GM12878 (cell line): ENCODE results near the gene ECEL1. TPM values are rescaled to one million over a fixed set of nuclear protein-coding genes. Genes with fewer than 3 reads are reported as not detected.

Source experiments
- ATAC-seq: fragments of 200-7000 bp; cut with Tn5 transposase; 3 replicates; pipeline ENCODE4 v1.9.1; 2020; ENCODE audit warnings: mild to moderate bottlenecking, moderate library complexity
- BruUV-seq: library from RNA; stranded (reverse); fragments of 400-500 nt; replicated peaks from 2 replicates; lab custom pipeline; 2021; lab: Mats Ljungman, UMichigan
- CTCF ChIA-PET: fragments of 300-600 bp; sonication (Branson Sonifier 250); formaldehyde crosslinking; extraction: SDS; loops from one replicate; lab custom pipeline; 2021; ENCODE audit warnings: inconsistent platforms; lab: Yijun Ruan, JAX
- POLR2A ChIA-PET: fragments of 350-600 bp; formaldehyde crosslinking; extraction: SDS; loops from one replicate; lab custom pipeline; 2021; ENCODE audit warnings: inconsistent platforms; lab: Charles Lee
- RAD21 ChIA-PET: fragments of 300-600 bp; sonication (Branson Sonifier 250); formaldehyde crosslinking; loops from one replicate; lab custom pipeline; 2023; ENCODE audit warnings: antibody characterized with exemption; ENCODE audit not compliant: unreplicated experiment; lab: Charles Lee
- SMC1A ChIA-PET: fragments of 300-600 bp; sonication (Branson Sonifier 250); formaldehyde crosslinking; loops from one replicate; lab custom pipeline; 2023; ENCODE audit not compliant: unreplicated experiment, uncharacterized antibody; lab: Charles Lee
- DNase-seq: peaks from one replicate; pipeline ENCODE4 v3.0.0-alpha.2; 2011; ENCODE audit warnings: low read depth, low spot score
- FAIRE-seq: peaks from 3 replicates; lab custom pipeline; 2011; peaks lifted over from hg19 to GRCh38; lab: Jason Lieb, UNC
- H2AFZ ChIP-seq: 2 replicates; pipeline ENCODE4 v1.6.0; 2011; ENCODE audit warnings: low read depth, low read length, control low read depth; ENCODE audit not compliant: control insufficient read depth
- H3K27ac ChIP-seq: 2 replicates; pipeline ENCODE4 v1.5.1; 2011; ENCODE audit warnings: control low read depth; ENCODE audit not compliant: control insufficient read depth, insufficient read depth
- H3K27me3 ChIP-seq, 2 experiments: replicated peaks in 1 of 2; 2 replicates each; pipeline versions ENCODE4 v1.6.0 to v1.6.1; 2011; ENCODE audit warnings: low read length in 1 of 2; ENCODE audit not compliant: control insufficient read depth in 2 of 2, insufficient read depth in 2 of 2
- H3K36me3 ChIP-seq, 2 experiments: 2 replicates each; pipeline ENCODE4 v1.5.1; 2011; ENCODE audit warnings: low read length in 1 of 2; ENCODE audit not compliant: control insufficient read depth in 2 of 2, insufficient read depth in 2 of 2
- H3K4me1 ChIP-seq: 2 replicates; pipeline ENCODE4 v1.6.1; 2011; ENCODE audit warnings: mild to moderate bottlenecking, low read length, moderate library complexity, mixed read lengths; ENCODE audit not compliant: control insufficient read depth, insufficient read depth
- H3K4me2 ChIP-seq: 2 replicates; pipeline ENCODE4 v1.6.0; 2011; ENCODE audit warnings: control low read depth; ENCODE audit not compliant: control insufficient read depth, insufficient read depth
- H3K4me3 ChIP-seq: fragments of 200-600 bp; sonication (generic); 2 replicates; pipeline ENCODE4 v1.5.1; 2016
- H3K79me2 ChIP-seq: 2 replicates; pipeline ENCODE4 v1.6.0; 2011; ENCODE audit warnings: low read length; ENCODE audit not compliant: control insufficient read depth, insufficient read depth
- H3K9ac ChIP-seq: 2 replicates; pipeline ENCODE4 v1.8.0; 2011; ENCODE audit warnings: low read length, control low read depth, mixed read lengths; ENCODE audit not compliant: control insufficient read depth, insufficient read depth
- H3K9me3 ChIP-seq: replicated peaks from 3 replicates; pipeline ENCODE4 v1.5.1; 2011; ENCODE audit warnings: mild to moderate bottlenecking, low read length; ENCODE audit not compliant: control insufficient read depth, insufficient read depth
- H4K20me1 ChIP-seq: 2 replicates; pipeline ENCODE4 v1.6.0; 2011; ENCODE audit not compliant: control insufficient read depth, insufficient read depth
- ATF2 ChIP-seq: IDR thresholded peaks from 2 replicates; pipeline ENCODE4 v1.6.1; 2012; ENCODE audit warnings: low read length, inconsistent platforms
- E4F1 ChIP-seq: fragments of 450-650 bp; IDR thresholded peaks from 2 replicates; pipeline ENCODE4 v1.6.1; 2018; ENCODE audit warnings: borderline replicate concordance, mild to moderate bottlenecking; ENCODE audit not compliant: partially characterized antibody
- GABPA ChIP-seq: IDR thresholded peaks from 2 replicates; pipeline ENCODE4 v1.6.1; 2014; ENCODE audit warnings: antibody characterized with exemption, low read depth, mild to moderate bottlenecking, inconsistent platforms
- JUNB ChIP-seq: IDR thresholded peaks from 2 replicates; pipeline ENCODE4 v1.6.1; 2016; ENCODE audit warnings: antibody characterized with exemption, mild to moderate bottlenecking
- KAT2A ChIP-seq: conservative IDR thresholded peaks from 2 replicates; pipeline ENCODE4 v1.6.1; 2011; ENCODE audit warnings: low read depth, low read length; ENCODE audit not compliant: control insufficient read depth
- NFYB ChIP-seq: IDR thresholded peaks from 2 replicates; pipeline ENCODE4 v1.6.1; 2011; ENCODE audit warnings: low read depth, mild to moderate bottlenecking, low read length, improper control_type of control experiment, moderate library complexity; ENCODE audit not compliant: insufficient read depth
- RB1 ChIP-seq: fragments of 450-650 bp; formaldehyde crosslinking; IDR thresholded peaks from 2 replicates; pipeline ENCODE4 v1.6.1; 2017; ENCODE audit warnings: mild to moderate bottlenecking, borderline replicate concordance
- RUNX3 ChIP-seq: IDR thresholded peaks from 2 replicates; pipeline ENCODE4 v1.6.1; 2012; ENCODE audit warnings: low read length, inconsistent platforms
- SMC3 ChIP-seq: IDR thresholded peaks from 2 replicates; pipeline ENCODE4 v1.6.1; 2011; ENCODE audit warnings: low read length, improper control_type of control experiment, borderline replicate concordance
- TCF3 ChIP-seq: IDR thresholded peaks from 2 replicates; pipeline ENCODE4 v1.6.1; 2012; ENCODE audit warnings: low read depth, mild to moderate bottlenecking, low read length, borderline replicate concordance; ENCODE audit not compliant: insufficient read depth
- ZNF207 ChIP-seq: fragments of 450-650 bp; IDR thresholded peaks from 2 replicates; pipeline ENCODE4 v1.6.1; 2014; ENCODE audit warnings: antibody characterized with exemption, mild to moderate bottlenecking, borderline replicate concordance
- ZSCAN29 ChIP-seq: fragments of 450-650 bp; IDR thresholded peaks from 2 replicates; pipeline ENCODE4 v1.6.1; 2017; ENCODE audit warnings: mild to moderate bottlenecking, moderate library complexity
- WGBS: methylation state at CpG from one replicate; pipeline ENCODE4 v1.1.6; 2016; ENCODE audit warnings: low lambda C conversion rate; ENCODE audit not compliant: insufficient replicate concordance, insufficient coverage; ENCODE audit errors: missing lambda C conversion rate; 5-methylcytosine and 5-hydroxymethylcytosine counted together
- in situ Hi-C: fragments of 300-500 bp; cut with MboI; formaldehyde crosslinking; loops from 9 replicates; pipeline ENCODE4 v1.14.3; 2018; ENCODE audit warnings: mixed read lengths
- intact Hi-C: fragments of 100-400 bp; cut with micrococcal nuclease; formaldehyde crosslinking; loops from one replicate; pipeline ENCODE4 v1.14.2; 2022; ENCODE audit not compliant: unreplicated experiment
- polyA plus RNA-seq, 11 experiments: library from polyadenylated mRNA; depleted of rRNA in 4 of 11; unstranded in 6 of 11; stranded (reverse) in 5 of 11; fragments of >200 nt; fragmentation: Nextera tagmentation in 4 of 11; fragmentation: Illumina TruSeq in 1 of 11; extraction: Ambion mirVana in 4 of 11; extraction: Trizol in 1 of 11; gene quantifications; 1 replicate in 1 of 11; 2 replicates in 10 of 11; pipeline versions ENCODE4 v1.2.1 to v1.2.3, GENCODE V29; 2011 to 2016; ENCODE audit warnings: inconsistent platforms in 2 of 11, missing spikeins in 2 of 11, low read depth in 1 of 11
- total RNA-seq, 4 experiments: library from RNA; depleted of rRNA in 3 of 4; stranded (reverse); fragments of >200 nt in 3 of 4; fragmentation: Illumina TruSeq in 1 of 4; extraction: Trizol in 1 of 4; gene quantifications; 2 replicates each; pipeline versions ENCODE4 v1.2.1 to v1.2.3, GENCODE V29; 2013 to 2021

ECEL1 gene
- total and polyA plus RNA-seq, 10 of the 15 experiments (the other 5 are each of a cell fraction or from before 2014, with no cell fraction given) = not detected

- ChIA-PET SMC1A (interaction anchor here (0.5 kb wide), 1 partner anchor 76 kb away, joined by 4 read pairs; no protein-coding TSS in a partner anchor), RAD21 (no interaction called here), CTCF (no interaction called here), POLR2A (no interaction called here)
- intact Hi-C loops = no loop called here
- ATAC-seq = no peak
- in situ Hi-C loops = no loop called here
- DNase-seq = no peak
- no TSS peak for BruUV-seq
- Histone ChIP-seq H3K36me3 (no peaks in the 10 kb centered on the region), H3K79me2 (no peaks in the 10 kb centered on the region), H3K9ac (no peak overlapping the region), H3K4me2 (no peak overlapping the region), H4K20me1 (no peaks in the 10 kb centered on the region), H3K4me3 (no peak overlapping the region), H3K27ac (no peak overlapping the region), H3K9me3 (no peaks in the 10 kb centered on the region), H3K4me1 (no peaks in the 10 kb centered on the region), H2AFZ (no peak overlapping the region), H3K27me3 (peaks cover 5 to 9% of the 10 kb centered on the region in 2 experiments)
- WGBS = 21% methylated on average over 4 of the region's 4 CpGs
- TF ChIP-seq RB1 (no peak), NFYB (no peak), RUNX3 (no peak), KAT2A (no peak), TCF3 (no peak), GABPA (no peak), JUNB (no peak), ZNF207 (no peak), ZSCAN29 (no peak), E4F1 (no peak), ATF2 (no peak), SMC3 (no peak)
- no peak for FAIRE-seq
Measured at GRCh38 chr2:232506709-232507108, 19.1 kb upstream of the ECEL1 start.
